GM19035 (cell line): ENCODE measurements around the gene SDK1.

Source experiments
- ATAC-seq: cut with Tn5 transposase; IDR thresholded peaks from one replicate; pipeline ENCODE4 v1.9.1; 2021; ENCODE audit not compliant: unreplicated experiment

Gene SDK1

DNA sequence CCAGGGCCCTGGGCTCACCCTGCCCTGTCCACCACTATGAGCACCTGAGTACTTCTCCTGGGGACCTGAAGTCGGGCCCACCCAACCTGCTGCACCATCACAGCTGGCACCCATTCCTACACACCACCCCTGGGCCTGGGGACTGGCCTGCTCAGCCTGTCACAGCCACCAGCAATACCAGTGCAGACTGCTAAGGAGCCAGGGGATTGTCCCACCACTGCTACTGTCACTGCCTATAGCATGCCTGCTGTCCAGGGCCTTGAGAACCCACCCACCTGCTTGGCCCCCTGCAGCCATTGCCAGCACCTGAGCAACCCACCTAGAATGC, 756.2 kb downstream of the SDK1 start:
- ATAC-seq, result no peak

DNA sequence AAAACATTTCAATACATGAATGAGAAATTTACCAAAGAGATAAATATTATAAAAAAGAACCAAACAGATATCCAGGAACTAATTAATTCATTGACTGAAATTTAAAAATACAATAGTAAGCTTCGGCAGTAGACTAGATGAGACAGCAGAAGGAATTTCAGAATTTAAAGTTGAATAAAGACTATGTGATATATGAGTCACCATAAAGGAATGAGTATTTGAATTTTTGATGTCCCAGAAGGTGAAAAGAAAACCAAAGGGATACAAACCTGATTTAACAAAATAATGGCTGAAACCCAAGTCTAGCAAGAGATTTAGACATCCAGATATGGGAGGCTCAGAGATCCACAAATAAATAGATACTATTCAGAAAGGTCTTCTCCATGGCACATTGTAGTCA, 757.1 kb downstream of the SDK1 start:
- ATAC-seq, result no peak

DNA sequence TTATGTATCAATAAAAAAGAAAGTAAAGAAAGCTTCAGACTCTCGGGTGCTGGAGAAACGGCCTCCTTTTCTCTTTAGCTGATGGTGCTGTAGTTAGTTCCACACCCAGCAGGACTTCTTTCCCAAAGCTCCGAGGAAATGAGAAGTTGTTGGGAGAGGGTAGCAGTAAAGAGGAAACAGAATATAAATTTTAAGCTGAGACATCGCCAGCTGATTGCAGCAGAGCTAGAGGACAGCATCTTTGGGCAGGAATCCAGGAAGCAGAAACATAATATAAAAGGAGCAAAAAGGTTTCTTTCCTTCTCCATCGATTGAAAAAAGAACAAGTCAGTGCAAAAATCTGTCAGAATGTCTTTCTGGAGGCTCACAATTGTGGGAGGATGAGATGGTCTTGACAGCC, 764.1 kb downstream of the SDK1 start:
- ATAC-seq, result no peak

DNA sequence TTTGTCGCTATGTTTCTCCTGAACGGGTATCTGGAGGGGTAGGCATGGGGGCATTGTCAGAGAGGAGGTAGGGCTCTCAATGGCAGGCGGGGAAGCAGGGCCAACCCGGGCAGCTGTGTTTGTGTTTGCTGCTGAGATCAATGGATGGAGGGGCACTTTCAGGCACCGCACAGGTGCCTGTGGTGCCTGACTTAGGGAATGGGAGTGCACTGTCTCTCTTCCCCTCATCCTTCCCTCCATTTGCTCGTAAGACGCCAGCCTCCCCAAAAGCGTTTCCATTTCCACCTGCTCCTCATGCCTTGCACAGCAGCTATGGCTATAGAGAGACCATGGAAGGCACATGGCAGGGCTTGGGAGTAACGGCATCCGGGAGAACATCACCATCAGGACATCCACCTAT, 765.2 kb downstream of the SDK1 start:
- ATAC-seq, result no peak

DNA sequence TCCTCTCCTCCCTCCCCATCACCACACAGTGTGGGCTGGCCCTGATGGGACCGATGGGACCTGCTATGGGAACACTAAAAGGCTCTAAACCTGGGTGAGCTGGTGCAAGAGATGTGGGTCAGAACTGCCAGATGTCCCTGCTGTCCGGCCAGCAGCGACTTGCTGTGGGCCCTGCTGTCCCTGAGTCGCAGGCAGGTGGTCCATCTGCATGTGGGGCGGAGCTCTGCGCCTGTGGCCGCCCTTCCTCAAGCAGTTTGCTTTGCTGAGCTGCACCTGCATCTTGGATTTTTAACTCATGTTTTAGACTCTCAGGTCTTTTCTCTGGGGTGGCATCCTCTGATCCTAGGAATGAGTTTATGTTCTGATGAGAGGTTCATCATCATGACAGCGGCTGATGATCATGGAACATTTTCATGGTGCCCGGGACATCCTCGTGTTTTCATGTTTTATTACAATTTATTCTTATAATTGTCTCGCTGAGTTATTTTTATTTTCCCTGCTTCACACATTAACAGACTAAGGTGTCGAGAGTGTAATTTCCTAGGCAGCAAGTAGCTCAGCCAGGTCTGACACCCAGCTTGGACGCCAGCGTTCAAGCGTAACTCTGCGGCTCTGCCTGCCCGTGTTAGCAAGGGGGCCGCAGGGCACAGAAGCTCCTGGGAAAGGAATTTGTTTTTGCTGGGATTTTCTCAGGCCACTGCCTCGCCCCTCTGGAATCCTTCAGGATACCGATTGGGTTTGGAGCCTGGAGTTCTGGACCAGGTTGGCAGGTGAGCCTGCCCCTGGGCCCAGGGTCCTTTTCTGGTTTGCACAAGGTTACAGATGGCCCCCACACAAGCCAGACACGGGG, 765.8 kb downstream of the SDK1 start:
- ATAC-seq, result no peak

DNA sequence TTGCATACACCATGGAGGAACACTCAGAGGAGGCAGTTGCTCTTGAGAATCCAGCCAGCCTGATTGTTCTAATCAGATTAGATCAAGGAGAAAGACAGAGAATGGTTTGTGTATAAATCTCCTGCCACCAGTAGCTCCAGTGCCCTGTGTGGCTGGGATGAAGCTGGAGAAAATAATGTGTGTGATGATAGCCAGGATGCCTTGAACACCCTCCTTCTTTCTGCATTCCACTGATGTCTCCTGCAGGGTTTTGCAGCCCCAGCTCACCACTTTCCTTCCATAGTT, 766.4 kb downstream of the SDK1 start:
- ATAC-seq, result no peak

DNA sequence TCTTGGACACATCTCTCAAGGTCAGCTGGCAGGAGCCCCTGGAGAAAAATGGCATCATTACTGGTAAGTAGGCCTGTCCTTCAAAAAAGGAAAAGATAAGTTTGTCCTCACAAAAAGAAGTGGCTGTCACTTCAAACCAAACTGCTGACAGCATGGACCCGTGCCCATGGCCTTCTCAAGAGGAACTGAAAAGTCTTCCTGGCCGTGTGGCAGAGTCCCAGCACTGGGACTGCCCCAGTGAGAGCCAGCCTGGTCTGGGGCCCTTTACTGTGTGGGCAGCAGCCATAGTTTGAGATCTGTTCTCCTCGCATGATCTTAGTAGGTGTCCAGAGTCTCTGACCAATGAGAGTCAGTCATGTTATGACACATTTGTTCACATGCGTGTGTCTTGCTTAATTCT, 766.8 kb downstream of the SDK1 start:
- ATAC-seq, result no peak

DNA sequence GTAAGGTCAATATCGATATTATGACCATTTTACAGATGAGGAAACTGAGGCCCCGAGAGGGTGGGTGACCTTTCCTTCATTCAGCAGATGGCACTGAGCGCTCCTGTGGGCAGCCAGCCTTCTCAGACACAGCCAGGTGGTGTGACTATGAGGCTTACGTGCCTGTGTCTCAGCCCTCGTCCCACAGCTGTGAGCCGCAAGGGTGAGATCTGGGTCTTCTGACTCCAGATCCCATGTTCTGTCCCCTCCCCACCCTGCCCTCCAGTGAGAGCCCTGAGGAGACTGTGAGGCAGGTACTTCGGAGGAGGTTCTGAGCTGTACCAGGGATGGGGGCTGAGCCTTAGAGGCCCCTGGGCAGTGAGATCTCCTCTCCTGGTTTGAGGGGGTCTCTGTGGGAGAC, 767.2 kb downstream of the SDK1 start:
- no peak for ATAC-seq

DNA sequence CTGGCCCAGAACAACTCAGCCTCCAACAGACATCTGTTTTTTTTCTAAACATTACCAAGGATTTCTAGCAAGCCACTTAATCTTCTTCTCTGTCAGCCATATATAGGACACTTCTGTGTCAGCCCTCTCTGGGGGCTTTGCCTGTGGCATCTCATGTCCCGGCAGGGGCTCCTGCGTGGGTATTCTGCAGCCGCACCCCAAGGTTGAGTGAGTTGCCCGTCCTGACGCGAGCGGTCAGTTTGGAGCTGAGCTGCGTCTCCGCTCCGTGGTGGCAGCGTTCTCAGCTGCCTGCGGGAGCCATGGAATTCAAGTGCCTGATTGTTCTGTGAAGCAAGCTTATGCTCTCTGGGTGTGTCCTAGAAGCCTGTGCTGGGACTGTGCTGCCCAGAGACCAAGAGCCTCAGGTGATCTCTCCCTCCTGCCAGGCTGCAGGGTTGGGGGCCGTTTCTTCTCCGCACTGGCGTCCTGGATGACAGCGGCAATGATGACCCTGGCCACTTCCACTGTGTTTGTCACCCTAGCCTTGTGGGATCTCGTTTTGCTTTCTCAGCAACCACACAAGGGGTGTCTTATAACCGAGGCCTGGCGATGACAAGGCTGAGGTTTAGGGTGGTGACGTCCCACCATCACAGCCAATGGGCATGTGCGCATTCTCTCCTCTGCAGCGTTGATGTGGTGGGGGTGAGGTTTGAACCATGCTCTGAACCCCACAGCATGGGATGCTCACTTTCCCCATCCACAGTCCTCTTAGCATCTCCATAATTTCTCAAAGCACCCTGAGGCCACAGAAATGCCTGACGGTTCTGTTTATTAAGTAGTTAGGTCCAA, 768.4 kb downstream of the SDK1 start:
- ATAC-seq, result no peak

DNA sequence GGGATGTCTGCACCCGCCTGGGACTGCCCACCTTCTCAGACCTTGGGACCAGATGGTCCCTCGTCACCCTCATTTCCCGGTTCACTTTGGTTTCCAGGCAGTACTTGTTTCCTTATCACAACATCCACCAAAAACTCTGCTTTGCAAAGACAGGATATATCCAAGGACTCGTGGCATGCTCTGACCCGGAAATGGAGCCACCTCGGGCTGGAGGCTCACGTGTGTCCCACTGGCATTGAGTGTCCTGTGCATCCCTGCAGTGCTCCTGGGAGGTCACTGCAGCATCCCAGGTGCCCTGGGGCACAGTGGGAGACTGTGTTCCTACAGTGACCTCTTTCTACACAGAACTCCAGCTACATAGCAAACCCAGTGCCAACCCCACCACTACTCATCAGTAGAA, 769.2 kb downstream of the SDK1 start:
- no peak for ATAC-seq

DNA sequence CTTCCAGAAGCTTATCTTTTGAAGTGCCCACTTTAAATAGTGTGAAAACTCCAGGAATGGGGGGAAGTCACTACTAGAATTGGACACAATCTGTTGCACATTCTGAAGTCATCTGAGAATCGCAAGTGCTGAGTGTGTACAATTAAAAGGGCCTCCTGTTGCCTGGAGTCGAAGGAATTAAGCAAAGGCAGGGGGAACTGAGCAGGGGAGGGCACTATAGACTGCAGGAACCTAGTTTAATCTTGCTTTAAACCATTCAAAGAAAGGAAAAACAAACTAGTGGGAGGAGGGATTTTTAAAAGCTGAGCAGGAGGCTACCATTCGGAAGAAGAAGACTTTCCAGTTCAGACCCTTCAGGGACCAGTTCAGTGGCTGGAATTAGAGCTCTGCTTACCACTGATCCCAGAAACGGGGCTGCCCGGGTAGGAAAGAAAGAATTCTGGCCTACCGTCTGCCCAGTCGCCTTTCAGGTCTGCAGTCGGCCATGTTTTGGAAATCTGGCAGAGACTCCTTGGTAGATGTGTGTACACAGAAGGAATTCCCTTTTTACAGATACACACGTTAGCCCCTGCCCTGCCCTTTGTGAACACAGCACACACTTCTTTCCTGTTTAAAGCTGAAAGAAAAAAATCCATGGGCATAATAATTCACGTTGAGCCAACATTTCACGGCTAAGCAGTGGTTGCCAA, 770.5 kb downstream of the SDK1 start:
- ATAC-seq, result no peak

DNA sequence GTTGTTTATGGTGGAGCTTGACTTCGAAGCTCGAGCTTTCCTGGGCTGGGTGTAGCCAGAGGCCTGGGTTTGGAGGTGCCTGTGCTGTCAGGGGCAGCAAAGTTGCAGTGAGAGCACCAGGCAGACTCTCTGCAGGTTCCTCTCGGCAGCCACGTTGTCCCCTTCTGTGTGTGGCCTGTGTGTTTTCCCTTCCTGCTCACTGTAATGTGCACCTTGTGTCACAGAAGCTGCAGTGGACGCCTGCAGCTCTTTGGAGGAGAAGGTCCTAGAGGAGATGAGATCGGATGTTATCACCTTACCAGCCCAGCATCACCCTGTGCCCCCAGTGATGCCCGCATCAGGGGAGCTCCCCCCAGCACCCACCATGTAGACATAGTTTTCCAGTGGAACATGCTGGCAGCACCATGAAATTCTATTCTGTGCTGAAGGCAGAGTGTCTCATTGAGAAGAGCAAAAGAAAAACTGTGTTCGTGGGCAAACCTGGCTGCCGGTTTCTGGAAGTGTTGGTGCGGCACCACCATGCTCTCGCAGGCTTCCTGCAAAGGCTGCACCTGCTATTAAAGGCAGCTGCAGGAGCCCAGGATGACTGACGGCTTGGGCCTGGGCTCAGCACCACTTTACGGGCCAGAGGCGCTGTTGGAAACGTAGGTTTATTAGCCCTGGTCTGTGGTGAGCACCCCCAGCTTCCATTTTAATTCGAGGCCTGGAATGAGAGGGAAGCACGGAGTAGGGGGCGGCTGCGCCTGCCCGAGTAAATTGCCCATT, 771.3 kb downstream of the SDK1 start:
- no peak for ATAC-seq

DNA sequence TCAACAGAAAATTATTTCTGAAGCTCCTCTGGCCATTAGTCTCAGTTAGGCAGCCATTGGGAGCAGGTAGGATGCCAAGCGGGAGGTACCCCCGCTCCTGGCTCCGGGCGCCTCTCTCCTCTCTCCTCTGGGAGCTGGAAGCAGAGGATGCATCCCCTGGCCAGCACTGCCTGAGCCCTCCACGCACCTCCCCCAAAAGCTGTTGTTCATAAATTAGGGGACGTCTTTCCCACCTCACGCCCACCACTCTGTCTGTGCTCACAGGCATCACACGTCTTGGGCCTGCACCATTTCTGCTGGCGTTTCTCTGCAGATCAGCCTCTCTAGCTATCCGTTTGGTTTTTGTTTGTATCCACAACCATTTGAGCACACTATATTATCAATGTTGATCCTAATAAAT, 772.0 kb downstream of the SDK1 start:
- ATAC-seq, result no peak

DNA sequence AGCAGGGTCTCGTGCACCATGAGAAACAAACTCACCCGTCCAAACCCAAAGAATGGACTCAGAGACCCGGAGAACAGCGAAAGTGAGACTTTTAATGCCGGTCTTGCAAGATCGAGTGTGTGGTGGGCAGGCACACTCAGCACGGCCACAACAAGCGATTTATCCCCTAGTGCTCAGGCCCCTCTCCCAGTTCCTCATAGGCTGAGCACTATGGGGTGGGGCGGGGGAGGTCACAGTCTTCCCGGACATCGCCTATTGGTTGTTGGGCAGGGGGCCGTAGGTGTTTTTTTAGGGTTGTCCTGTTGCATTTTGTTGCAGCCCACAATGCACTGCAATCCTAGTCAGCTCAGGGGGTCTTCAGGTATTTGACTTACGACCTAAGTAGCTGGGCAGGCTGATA, 772.7 kb downstream of the SDK1 start:
- no peak for ATAC-seq

DNA sequence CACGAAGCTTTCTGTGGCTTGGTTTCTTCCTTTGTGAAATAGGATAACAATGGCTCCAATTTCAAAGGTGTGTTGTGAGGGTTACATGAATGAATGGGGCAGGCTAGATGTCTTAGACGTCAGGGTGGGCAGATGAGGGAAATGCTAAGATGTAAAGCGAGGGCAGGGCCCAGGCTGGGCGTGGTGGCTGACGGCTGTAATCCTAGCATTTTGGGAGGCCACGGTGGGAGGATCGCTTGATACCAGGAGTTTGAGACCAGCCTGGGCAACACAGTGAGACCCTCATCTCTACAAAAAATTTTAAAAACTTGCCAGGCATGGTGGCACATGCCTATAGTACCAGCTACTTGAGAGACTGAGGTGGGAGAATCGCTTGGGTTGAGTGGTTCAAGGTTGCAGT, 773.4 kb downstream of the SDK1 start:
- no peak for ATAC-seq

DNA sequence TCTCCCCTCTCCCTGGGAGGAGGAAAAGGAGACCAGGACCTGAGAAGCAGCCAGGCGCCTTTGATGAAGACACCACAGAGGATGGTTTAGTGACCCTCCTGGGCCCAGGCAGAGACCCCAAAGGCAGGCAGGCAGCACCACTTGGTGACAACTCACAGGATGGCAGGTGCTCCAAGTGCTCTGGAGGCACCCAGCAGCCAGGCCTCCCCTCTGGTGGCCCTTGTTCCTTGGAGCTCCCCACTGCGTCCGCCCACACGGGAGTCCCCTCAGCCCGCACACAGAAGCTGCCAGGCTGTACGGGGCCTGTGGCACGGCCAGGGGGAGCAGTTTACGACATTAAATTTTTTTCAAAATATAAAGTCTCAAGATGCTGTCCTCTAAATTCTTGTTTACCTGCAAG, 773.9 kb downstream of the SDK1 start:
- ATAC-seq, result no peak

DNA sequence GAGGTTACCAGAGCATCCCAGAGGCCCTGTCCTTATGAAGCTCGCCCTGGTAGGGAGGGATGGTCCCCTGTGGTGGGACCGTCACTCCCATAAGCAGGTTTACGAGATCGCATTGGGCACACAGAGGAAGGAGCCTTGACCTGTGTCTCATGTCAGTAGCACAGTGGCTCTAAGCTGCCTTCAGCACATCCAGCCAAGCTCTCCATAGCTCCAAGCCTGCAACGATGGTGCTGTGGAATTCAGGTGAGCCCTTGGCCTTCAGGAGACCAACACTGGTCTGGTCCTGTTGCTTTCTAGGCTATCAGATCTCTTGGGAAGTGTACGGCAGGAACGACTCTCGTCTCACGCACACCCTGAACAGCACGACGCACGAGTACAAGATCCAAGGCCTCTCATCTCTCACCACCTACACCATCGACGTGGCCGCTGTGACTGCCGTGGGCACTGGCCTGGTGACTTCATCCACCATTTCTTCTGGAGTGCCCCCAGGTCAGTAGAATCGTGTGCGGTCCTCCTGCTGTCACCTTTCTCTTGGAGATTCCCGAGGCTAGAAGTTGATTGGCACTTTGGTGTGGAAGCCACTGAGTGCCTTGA, 775.7 kb downstream of the SDK1 start:
- no peak for ATAC-seq

DNA sequence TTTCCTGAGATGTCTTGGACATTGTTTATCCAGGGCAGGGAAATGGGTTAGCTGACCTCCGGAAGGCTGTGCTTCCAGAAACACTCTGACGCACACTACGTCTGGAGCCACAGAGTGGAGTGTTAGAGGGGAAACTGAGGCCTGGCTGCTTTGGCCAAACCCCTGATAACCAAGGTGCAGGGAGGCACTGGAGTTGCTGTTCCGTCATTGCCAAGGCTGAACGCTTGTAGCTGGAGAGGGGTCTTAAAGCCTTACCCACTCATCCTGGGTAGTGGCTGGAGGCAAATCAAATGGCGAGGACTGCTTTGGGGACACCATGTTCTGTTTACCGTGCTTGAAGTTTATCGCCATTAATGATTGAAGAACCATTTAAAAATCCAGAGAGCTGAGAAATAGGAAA, 776.9 kb downstream of the SDK1 start:
- ATAC-seq, result no peak

DNA sequence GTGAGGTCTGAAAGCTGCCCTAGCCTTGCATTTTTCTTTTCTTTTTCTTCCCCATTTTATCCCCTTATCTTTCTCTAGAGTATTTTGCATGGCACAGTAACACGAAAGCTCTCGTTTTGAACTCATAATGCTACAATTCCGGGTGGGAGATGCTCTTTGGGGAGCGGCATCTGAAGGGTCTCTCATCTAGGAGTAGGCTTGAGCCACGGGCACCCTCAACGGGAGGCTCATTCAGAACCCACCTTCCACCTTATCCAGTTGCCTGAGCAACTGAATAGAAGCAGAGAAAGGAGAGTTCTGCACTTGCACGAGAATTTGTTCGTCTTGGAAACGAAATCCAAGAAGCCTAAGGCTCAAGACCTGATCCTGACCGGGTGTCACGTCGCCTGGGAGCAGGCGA, 777.5 kb downstream of the SDK1 start:
- ATAC-seq, result no peak

DNA sequence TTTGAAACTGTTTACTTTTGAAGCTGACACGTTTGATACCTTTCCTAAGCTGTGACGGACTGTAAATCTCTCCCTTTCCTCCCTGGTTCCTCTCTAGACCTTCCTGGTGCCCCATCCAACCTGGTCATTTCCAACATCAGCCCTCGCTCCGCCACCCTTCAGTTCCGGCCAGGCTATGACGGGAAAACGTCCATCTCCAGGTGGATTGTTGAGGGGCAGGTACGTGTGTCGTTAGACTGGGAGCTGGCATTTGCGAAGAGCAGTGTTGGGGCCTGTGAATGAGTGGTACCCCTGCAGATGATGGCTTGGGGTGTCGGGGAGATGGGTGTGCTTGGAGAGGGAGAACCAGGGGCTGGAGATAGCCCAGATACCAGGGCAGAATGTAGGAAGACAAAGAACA, 778.3 kb downstream of the SDK1 start:
- ATAC-seq, result no peak

DNA sequence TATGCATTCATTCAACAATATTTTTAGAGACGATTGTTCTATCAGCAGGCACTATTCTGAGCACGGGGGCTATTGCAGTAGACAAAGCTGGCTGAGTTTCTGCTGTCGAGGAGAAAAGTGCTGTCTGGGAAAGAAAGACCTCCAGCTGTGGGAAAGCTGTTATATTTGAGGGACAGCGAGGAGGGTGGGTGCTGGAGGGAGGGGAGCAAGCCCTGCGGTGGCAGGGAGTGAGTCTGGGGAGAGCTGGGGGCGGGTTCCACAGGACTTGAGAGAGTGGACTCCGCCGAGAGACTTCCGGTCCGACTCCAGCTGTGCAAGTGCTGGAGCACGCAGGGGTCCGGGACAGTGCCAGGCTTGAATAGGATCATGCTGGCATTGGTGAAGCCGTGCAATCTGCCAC, 778.9 kb downstream of the SDK1 start:
- ATAC-seq, result no peak
